ENCODE results near the gene KCNQ2. TPM values are rescaled to one million over a fixed set of nuclear protein-coding genes. Genes with fewer than 3 reads are reported as not detected.

The KCNQ2 gene
- total RNA-seq, 1 experiment from 2014 or later = 86.5 TPM

DNA sequence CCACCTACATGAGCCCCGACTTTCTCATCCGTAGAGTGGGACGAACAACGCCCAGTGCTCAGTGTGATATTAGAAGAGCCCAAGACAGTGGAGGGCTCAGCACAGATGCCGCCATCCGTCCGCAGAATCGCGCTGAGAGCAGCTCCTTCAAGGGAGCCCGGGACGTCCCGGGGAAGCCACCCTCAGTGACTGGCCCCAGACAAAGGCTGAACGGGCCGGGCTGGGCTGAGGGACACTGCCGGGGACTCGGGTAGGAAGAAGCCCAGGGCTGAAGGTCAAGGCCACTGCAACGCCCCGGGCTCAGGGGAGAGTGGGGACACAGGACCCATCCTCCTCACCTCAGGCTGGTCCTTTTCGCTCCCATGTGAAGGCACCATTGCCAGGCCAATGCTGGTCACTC is 98.5 kb downstream of the KCNQ2 start (continued):
- no peak for TF ChIP-seq EGR1 (IDR thresholded peaks at IDR 0.05; ENCODE audit: low read depth)

DNA sequence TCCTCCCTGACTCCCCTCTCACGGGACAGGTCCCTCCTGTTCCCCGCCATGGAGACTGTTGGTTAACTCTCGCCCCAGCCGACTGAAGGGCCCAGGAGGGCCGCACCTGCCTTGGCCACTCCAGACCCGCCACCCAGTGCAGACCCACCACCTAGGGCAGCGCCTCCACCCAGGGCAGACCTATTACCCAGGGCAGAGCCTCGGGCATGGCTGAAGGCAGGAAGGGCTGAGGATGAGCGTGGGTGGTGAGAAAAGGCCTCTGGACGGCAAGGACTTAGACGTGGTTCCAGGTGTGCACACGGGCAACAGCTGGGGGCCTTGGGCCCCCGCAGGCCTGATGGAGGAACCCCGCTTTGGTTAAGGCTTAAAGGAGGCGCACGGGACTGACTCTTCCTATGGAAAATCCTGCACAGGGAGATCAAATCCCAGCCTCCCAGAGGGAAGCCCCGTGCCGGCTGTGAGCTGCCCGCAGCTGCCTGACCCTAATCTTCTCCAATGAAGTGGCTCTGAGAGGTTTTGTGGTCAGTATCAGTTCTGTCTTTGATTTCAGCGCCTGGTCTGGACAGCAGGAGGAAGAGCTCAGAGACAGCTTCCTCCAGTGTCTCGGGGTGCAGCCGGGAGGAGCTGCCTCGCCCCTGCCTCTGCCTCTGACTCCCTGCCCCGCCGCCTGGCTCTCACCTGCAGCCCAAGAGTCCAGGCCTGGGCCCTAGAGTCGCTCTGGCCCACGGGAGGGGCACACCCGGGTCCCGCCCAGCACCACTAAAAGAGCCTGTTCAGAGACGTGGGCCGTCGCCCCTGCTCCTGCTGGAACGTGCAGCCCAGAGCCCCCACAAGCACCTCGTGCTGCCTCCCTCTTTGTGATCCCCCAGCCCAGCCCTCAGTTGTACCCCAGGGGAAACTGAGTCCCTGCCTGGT is 99.2 kb downstream of the KCNQ2 start:
- Histone ChIP-seq H3K79me2 (ENCODE audit: insufficient read depth, low read length) (no peaks in the 10 kb centered on the region), H3K9ac (ENCODE audit: low read length) (no peak overlapping the region), H3K4me3 (replicated peaks in 1 of 2; ENCODE audit: low read depth in 1 of 2, low read length in 2 of 2) (no peak overlapping the region), H3K27ac (ENCODE audit: low read depth, low read length) (no peak overlapping the region), H3K27me3 (ENCODE audit: insufficient read depth, low read length) (peaks cover 18% of the 10 kb centered on the region; the same call in 1 of the 2 replicates), H3K4me2 (ENCODE audit: low read length) (no peak overlapping the region), H3K9me2 (ENCODE audit: insufficient read depth) (no peaks in the 10 kb centered on the region), H3K4me1 (ENCODE audit: control insufficient read depth in 1 of 2, insufficient read depth in 2 of 2, low read length in 2 of 2) (no peaks in the 10 kb centered on the region), H4K20me1 (ENCODE audit: insufficient read depth) (no peaks in the 10 kb centered on the region), H2AFZ (ENCODE audit: low read depth, low read length, poor library complexity, severe bottlenecking) (no peak overlapping the region), H3K9me3 (ENCODE audit: control insufficient read depth in 1 of 2, insufficient read depth in 1 of 2, low read depth in 1 of 2, low read length in 2 of 2) (no peaks in the 10 kb centered on the region), H3K36me3 (ENCODE audit: control insufficient read depth in 1 of 2, insufficient read depth in 2 of 2, low read length in 2 of 2) (no peaks in the 10 kb centered on the region)
- ChIA-PET RAD21 (ENCODE audit: low non-redundant PET in 1 of 2, low total read pairs in 2 of 2, uncharacterized antibody in 2 of 2, unreplicated experiment in 2 of 2) (no interaction called here), POLR2A (no interaction called here), CTCF (no interaction called here)
- intact Hi-C loops (cut with micrococcal nuclease) = no loop called here
- TF ChIP-seq ZNF274 (IDR thresholded peaks at IDR 0.05; ENCODE audit: low read depth, low read length) (no peak), REST (IDR thresholded peaks at IDR 0.05; ENCODE audit: low read depth) (no peak), POLR2A (IDR thresholded peaks at IDR 0.05; ENCODE audit: borderline replicate concordance, extremely low read depth, insufficient read depth, insufficient read length) (no peak), TCF7L2 (IDR thresholded peaks at IDR 0.05; ENCODE audit: borderline replicate concordance, extremely low read depth, insufficient read depth, insufficient read length) (no peak), CEBPB (IDR thresholded peaks at IDR 0.05; ENCODE audit: low read depth) (no peak)
- DNase-seq (ENCODE audit: low read depth, low spot score) (no peak), ATAC-seq (no peak)
- BruUV-seq (replicated peaks) = no TSS peak

Measured in HCT116 (cell line).